ENCODE data around the gene NOTCH2.
"Not testable (repeated sequence)": the region's sequence is repeated elsewhere in the genome, so short reads cannot be mapped to it uniquely, and the experiment has no call there.

Gene NOTCH2

GRCh38 chr1:119981496-119981895, 88.0 kb downstream of the NOTCH2 start:
- ChIA-PET POLR2A (ENCODE audit: low non-redundant PET) (no interaction called here), CTCF (interaction anchor here (0.6 kb wide), 1 partner anchor 155 kb away, joined by 5 read pairs; no protein-coding TSS in a partner anchor)
- no peak for DNase-seq (ENCODE audit: low spot score)
- H3K27ac ChIP-seq: no peak overlapping the region
- no peak for TF ChIP-seq CTCF (conservative IDR thresholded peaks at IDR 0.05; ENCODE audit: low read depth)

- TF ChIP-seq CTCF (conservative IDR thresholded peaks at IDR 0.05; ENCODE audit: low read depth): no peak
- POLR2A ChIA-PET (ENCODE audit: low non-redundant PET): no interaction called here
- no peak overlapping the region for H3K27ac ChIP-seq
- DNase-seq (ENCODE audit: low spot score): no peak
- CTCF ChIA-PET: interaction anchor here (1.1 kb wide), 1 partner anchor 10 kb away, joined by 4 read pairs; no protein-coding TSS in a partner anchor
These were observed 91.4 kb downstream of the NOTCH2 start for GRCh38 chr1:119978018-119978505.

- CTCF ChIA-PET; H3K27ac ChIP-seq; DNase-seq (ENCODE audit: low spot score); POLR2A ChIA-PET (ENCODE audit: low non-redundant PET): not testable (repeated sequence)
These were observed 92.2 kb downstream of the NOTCH2 start for GRCh38 chr1:119977113-119977736.

- DNase-seq (ENCODE audit: low spot score); POLR2A ChIA-PET (ENCODE audit: low non-redundant PET); CTCF ChIA-PET; H3K27ac ChIP-seq: not testable (repeated sequence)
These were observed 93.7 kb downstream of the NOTCH2 start for GRCh38 chr1:119975582-119976254.

- POLR2A ChIA-PET (ENCODE audit: low non-redundant PET): no interaction called here
- no peak overlapping the region for H3K27ac ChIP-seq
- DNase-seq (ENCODE audit: low spot score): no peak
- CTCF ChIA-PET: no interaction called here
- TF ChIP-seq CTCF (conservative IDR thresholded peaks at IDR 0.05; ENCODE audit: low read depth): no peak
These were observed 94.5 kb downstream of the NOTCH2 start for GRCh38 chr1:119975006-119975405.

GRCh38 chr1:119974013-119974412, 95.4 kb downstream of the NOTCH2 start:
- TF ChIP-seq CTCF (conservative IDR thresholded peaks at IDR 0.05; ENCODE audit: low read depth): no peak
- DNase-seq (ENCODE audit: low spot score): peak; percentile 16
- POLR2A ChIA-PET (ENCODE audit: low non-redundant PET): no interaction called here
- CTCF ChIA-PET: interaction anchor here (0.9 kb wide), 1 partner anchor 13 kb away, joined by 3 read pairs; no protein-coding TSS in a partner anchor
- no peak overlapping the region for H3K27ac ChIP-seq

GRCh38 chr1:119971710-119972570, 97.5 kb downstream of the NOTCH2 start:
- no peak for DNase-seq (ENCODE audit: low spot score)
- no peak for TF ChIP-seq CTCF (conservative IDR thresholded peaks at IDR 0.05; ENCODE audit: low read depth)
- ChIA-PET CTCF (no interaction called here), POLR2A (ENCODE audit: low non-redundant PET) (no interaction called here)
- H3K27ac ChIP-seq: no peak overlapping the region
